Karpas-422 (cell line): ENCODE data around the gene C6orf141. TPM values are rescaled to one million over a fixed set of nuclear protein-coding genes. Genes with fewer than 3 reads are reported as not detected.

Source experiments
- DNase-seq: peaks from one replicate; pipeline ENCODE4 v3.0.0-alpha.2; 2015
- H2AFZ ChIP-seq: fragments of 200-600 bp; sonication (generic); 2 replicates; pipeline ENCODE4 v1.6.1; 2014; ENCODE audit warnings: antibody characterized with exemption, low read length, mixed read lengths
- H3K27ac ChIP-seq: fragments of 200-600 bp; sonication (generic); 2 replicates; pipeline ENCODE4 v1.5.1; 2014; ENCODE audit warnings: mild to moderate bottlenecking, low read length, moderate library complexity
- H3K27me3 ChIP-seq: fragments of 200-600 bp; sonication (generic); 2 replicates; pipeline ENCODE4 v1.6.1; 2014; ENCODE audit warnings: low read length, mixed read lengths
- H3K36me3 ChIP-seq: fragments of 200-600 bp; sonication (generic); 2 replicates; pipeline ENCODE4 v1.6.1; 2014; ENCODE audit warnings: low read length, mixed read lengths; ENCODE audit not compliant: insufficient read depth
- H3K4me1 ChIP-seq: fragments of 200-600 bp; sonication (generic); 2 replicates; pipeline ENCODE4 v1.6.1; 2014; ENCODE audit warnings: mild to moderate bottlenecking, low read length, mixed read lengths
- H3K4me2 ChIP-seq: fragments of 200-600 bp; sonication (generic); 2 replicates; pipeline ENCODE4 v1.6.1; 2014; ENCODE audit warnings: low read length, low read depth, mild to moderate bottlenecking; ENCODE audit not compliant: poor library complexity, severe bottlenecking
- H3K4me3 ChIP-seq: fragments of 200-600 bp; sonication (generic); 2 replicates; pipeline ENCODE4 v1.5.1; 2014; ENCODE audit warnings: mild to moderate bottlenecking, antibody characterized with exemption, low read length, mixed read lengths
- H3K79me2 ChIP-seq: fragments of 200-600 bp; sonication (generic); 2 replicates; pipeline ENCODE4 v1.6.1; 2014; ENCODE audit warnings: mild to moderate bottlenecking, low read length, mixed read lengths
- H3K9ac ChIP-seq: fragments of 200-600 bp; sonication (generic); 2 replicates; pipeline ENCODE4 v1.6.0; 2014; ENCODE audit warnings: low read length
- H3K9me2 ChIP-seq: fragments of 200-600 bp; sonication (generic), shearing (Covaris generic); replicated peaks from 2 replicates; pipeline ENCODE4 v1.6.0; 2014; ENCODE audit warnings: mild to moderate bottlenecking, low read length, moderate library complexity; ENCODE audit not compliant: insufficient read depth
- H3K9me3 ChIP-seq: fragments of 300-700, 200-600 bp; sonication (generic); 2 replicates; pipeline ENCODE4 v1.6.1; 2014; ENCODE audit warnings: low read length, mixed read lengths
- H4K20me1 ChIP-seq: fragments of 200-600 bp; sonication (generic); 2 replicates; pipeline ENCODE4 v1.6.1; 2014; ENCODE audit warnings: mild to moderate bottlenecking, antibody characterized with exemption, low read length, low read depth; ENCODE audit not compliant: insufficient read depth
- total RNA-seq: library from RNA; depleted of rRNA; stranded (reverse); fragments of >200 nt; shearing (Covaris generic); gene quantifications from 2 replicates; pipeline ENCODE4 v1.2.3, GENCODE V29; 2014; ENCODE audit warnings: low replicate concordance

C6orf141 gene
- total RNA-seq, 1 experiment from 2014 or later: not detected

DNA sequence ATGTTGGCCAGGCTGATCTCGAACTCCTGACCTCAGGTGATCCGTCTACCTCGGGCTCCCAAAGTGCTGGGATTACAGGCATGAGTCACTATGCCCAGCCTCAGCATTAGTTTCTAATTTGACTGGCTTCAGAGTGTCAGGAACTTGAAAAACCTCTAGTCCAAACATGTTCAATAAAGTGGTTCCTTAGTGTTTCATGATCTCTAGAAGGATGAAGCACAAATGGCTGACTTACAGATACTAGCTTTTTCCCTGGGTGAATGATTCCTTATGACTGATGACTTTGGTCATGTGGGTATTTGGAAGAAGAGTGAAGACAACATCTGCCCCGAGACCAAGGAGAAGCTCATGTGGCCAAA, 34.3 kb upstream of the C6orf141 start:
- no peaks in the 10 kb centered on the region for H3K4me1 ChIP-seq
- DNase-seq: no peak
- H3K36me3 ChIP-seq: no peaks in the 10 kb centered on the region
- no peak overlapping the region for H3K4me3 ChIP-seq
- no peak overlapping the region for H3K4me2 ChIP-seq
- H3K9me2 ChIP-seq: no peaks in the 10 kb centered on the region
- H3K27me3 ChIP-seq: 0 out of 2 replicates have a peak, but pooled peaks cover 2% of the 10 kb centered on the region
- no peak overlapping the region for H2AFZ ChIP-seq
- no peak overlapping the region for H3K9ac ChIP-seq
- no peaks in the 10 kb centered on the region for H4K20me1 ChIP-seq
- H3K27ac ChIP-seq: no peak overlapping the region
- H3K79me2 ChIP-seq: no peaks in the 10 kb centered on the region
- no peaks in the 10 kb centered on the region for H3K9me3 ChIP-seq

DNA sequence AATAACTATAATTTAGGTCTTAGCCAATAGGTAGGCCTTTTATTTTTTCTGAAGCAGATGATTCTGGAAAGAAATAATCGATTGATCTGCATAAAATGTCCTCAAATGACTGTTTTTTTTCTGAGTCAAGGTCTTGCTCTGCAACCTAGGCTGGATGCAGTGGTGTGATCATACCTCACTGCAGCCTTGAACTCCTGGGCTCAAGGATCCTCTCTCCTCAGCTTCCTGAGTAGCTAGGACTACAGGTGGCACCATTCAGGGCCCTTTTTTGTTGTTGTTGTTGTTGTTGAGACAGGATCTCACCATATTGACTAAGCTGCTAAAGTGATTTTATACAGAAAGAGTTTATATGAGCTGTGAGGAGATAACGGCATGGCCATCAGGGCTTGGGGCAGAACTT, 32.5 kb upstream of the C6orf141 start:
- Histone ChIP-seq H2AFZ (no peak overlapping the region), H3K79me2 (no peaks in the 10 kb centered on the region), H3K9ac (no peak overlapping the region), H3K9me2 (no peaks in the 10 kb centered on the region), H3K4me3 (no peak overlapping the region), H3K4me2 (no peak overlapping the region), H3K36me3 (no peaks in the 10 kb centered on the region), H3K27me3 (no peaks in the 10 kb centered on the region), H4K20me1 (no peaks in the 10 kb centered on the region), H3K9me3 (no peaks in the 10 kb centered on the region), H3K4me1 (no peaks in the 10 kb centered on the region), H3K27ac (no peak overlapping the region)
- no peak for DNase-seq

DNA sequence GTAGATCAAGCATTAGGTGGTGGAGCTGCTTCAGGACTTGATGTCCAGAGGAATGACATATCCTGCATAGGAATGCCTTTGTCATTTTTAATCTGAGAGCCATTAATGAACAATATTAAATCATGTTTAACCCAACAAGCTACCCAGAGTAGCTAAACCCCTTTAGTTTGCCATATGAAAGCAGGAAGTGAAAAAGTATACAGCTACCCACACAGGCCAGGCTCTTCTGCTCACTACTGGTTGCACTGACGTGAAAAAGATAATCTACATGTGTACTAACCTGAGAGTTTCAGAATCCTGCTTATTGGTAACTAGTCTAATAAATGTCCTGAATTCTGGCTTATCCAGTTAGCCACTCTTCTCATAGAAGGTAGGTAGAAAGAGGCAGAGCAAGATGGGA, 30.8 kb upstream of the C6orf141 start:
- Histone ChIP-seq H2AFZ (no peak overlapping the region), H3K27ac (no peak overlapping the region), H3K9ac (no peak overlapping the region), H3K27me3 (no peaks in the 10 kb centered on the region), H3K4me1 (no peaks in the 10 kb centered on the region), H3K4me2 (no peak overlapping the region), H3K9me3 (no peaks in the 10 kb centered on the region), H4K20me1 (no peaks in the 10 kb centered on the region), H3K79me2 (no peaks in the 10 kb centered on the region), H3K4me3 (no peak overlapping the region), H3K36me3 (no peaks in the 10 kb centered on the region), H3K9me2 (no peaks in the 10 kb centered on the region)
- DNase-seq: no peak

- H3K9me2 ChIP-seq: no peaks in the 10 kb centered on the region
- no peaks in the 10 kb centered on the region for H3K4me1 ChIP-seq
- H3K27ac ChIP-seq: no peak overlapping the region
- H3K9me3 ChIP-seq: no peaks in the 10 kb centered on the region
- H3K36me3 ChIP-seq: no peaks in the 10 kb centered on the region
- no peaks in the 10 kb centered on the region for H4K20me1 ChIP-seq
- no peaks in the 10 kb centered on the region for H3K79me2 ChIP-seq
- no peak overlapping the region for H3K4me2 ChIP-seq
- no peak overlapping the region for H3K4me3 ChIP-seq
- H2AFZ ChIP-seq: no peak overlapping the region
- no peak overlapping the region for H3K9ac ChIP-seq
- H3K27me3 ChIP-seq: no peaks in the 10 kb centered on the region
- DNase-seq: no peak
Measured at GRCh38 chr6:49522710-49523593, 27.5 kb upstream of the C6orf141 start.

GRCh38 chr6:49523901-49524300, 26.6 kb upstream of the C6orf141 start:
- H3K4me1 ChIP-seq: no peaks in the 10 kb centered on the region
- no peak overlapping the region for H3K4me3 ChIP-seq
- H3K9me3 ChIP-seq: no peaks in the 10 kb centered on the region
- no peak for DNase-seq
- no peaks in the 10 kb centered on the region for H3K27me3 ChIP-seq
- no peaks in the 10 kb centered on the region for H3K79me2 ChIP-seq
- H3K9me2 ChIP-seq: no peaks in the 10 kb centered on the region
- H4K20me1 ChIP-seq: no peaks in the 10 kb centered on the region
- H3K36me3 ChIP-seq: no peaks in the 10 kb centered on the region
- H3K27ac ChIP-seq: no peak overlapping the region
- no peak overlapping the region for H3K9ac ChIP-seq
- no peak overlapping the region for H3K4me2 ChIP-seq
- no peak overlapping the region for H2AFZ ChIP-seq

DNA sequence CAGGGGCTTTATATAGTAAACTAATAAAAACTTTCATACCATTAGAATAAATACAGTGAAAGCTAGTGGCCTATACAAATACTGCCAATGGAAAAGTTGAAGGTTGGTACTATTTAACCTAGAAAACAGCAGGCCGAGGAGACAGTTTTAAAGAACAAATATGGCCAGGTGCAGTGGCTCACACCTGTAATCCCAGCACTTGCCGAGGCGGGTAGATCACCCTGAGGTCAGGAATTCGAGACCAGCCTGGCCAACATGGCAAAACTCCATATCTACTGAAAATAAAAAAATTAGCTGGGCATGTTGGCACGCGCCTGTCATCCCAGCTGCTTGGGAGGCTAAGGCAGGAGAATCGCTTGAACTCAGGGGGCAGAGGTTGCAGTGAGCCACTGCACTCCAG, 25.9 kb upstream of the C6orf141 start:
- H2AFZ ChIP-seq: no peak overlapping the region
- H3K36me3 ChIP-seq: no peaks in the 10 kb centered on the region
- no peaks in the 10 kb centered on the region for H3K27me3 ChIP-seq
- H3K79me2 ChIP-seq: no peaks in the 10 kb centered on the region
- no peak overlapping the region for H3K4me2 ChIP-seq
- no peak overlapping the region for H3K9ac ChIP-seq
- no peaks in the 10 kb centered on the region for H4K20me1 ChIP-seq
- H3K4me3 ChIP-seq: no peak overlapping the region
- H3K27ac ChIP-seq: no peak overlapping the region
- no peaks in the 10 kb centered on the region for H3K9me2 ChIP-seq
- H3K4me1 ChIP-seq: no peaks in the 10 kb centered on the region
- no peak for DNase-seq
- no peaks in the 10 kb centered on the region for H3K9me3 ChIP-seq

DNA sequence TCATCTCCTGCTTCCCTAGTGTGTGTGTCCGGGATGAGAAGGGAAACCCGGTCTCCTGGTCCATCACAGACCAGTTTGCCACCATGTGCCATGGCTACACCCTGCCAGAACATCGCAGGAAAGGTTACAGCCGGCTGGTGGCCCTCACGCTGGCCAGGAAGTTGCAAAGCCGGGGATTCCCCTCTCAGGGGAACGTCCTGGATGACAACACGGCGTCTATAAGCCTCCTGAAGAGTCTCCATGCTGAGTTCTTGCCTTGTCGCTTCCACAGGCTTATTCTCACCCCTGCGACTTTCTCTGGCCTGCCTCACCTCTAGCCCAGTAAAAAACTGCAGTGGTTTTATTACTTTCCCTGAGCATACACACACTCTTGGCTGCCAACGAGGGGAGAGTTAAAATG, 23.9 kb upstream of the C6orf141 start:
- H3K27me3 ChIP-seq: no peaks in the 10 kb centered on the region
- DNase-seq: no peak
- H3K4me3 ChIP-seq: no peak overlapping the region
- no peaks in the 10 kb centered on the region for H3K36me3 ChIP-seq
- no peak overlapping the region for H2AFZ ChIP-seq
- H3K4me1 ChIP-seq: no peaks in the 10 kb centered on the region
- no peaks in the 10 kb centered on the region for H4K20me1 ChIP-seq
- H3K79me2 ChIP-seq: no peaks in the 10 kb centered on the region
- no peak overlapping the region for H3K4me2 ChIP-seq
- no peak overlapping the region for H3K27ac ChIP-seq
- H3K9me2 ChIP-seq: no peaks in the 10 kb centered on the region
- no peak overlapping the region for H3K9ac ChIP-seq
- H3K9me3 ChIP-seq: no peaks in the 10 kb centered on the region

DNA sequence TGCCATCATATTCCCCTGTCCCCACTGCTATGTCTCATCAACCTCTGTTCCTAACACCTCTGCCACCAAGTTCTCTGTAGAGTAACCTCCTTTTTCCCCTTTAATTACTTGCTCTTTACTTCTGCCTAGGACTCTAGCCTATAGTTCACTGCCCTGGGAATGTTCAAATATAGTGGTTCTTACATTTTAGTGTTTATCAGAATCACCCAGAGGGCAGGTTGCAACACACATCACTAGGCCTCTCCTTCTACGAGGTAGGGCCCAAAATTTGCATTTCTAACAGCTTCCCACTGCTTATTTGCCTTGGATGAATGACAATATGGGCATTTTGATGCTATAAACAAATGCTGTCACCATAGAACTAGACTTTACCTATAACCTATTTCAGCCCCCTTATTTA, 23.1 kb upstream of the C6orf141 start:
- H3K4me1 ChIP-seq: no peaks in the 10 kb centered on the region
- no peak overlapping the region for H2AFZ ChIP-seq

More for the DNA sequence above, 23.1 kb upstream of the C6orf141 start:
- no peak overlapping the region for H3K9ac ChIP-seq
- H3K36me3 ChIP-seq: no peaks in the 10 kb centered on the region
- no peak overlapping the region for H3K4me3 ChIP-seq
- DNase-seq: no peak
- H4K20me1 ChIP-seq: no peaks in the 10 kb centered on the region
- no peak overlapping the region for H3K4me2 ChIP-seq
- no peaks in the 10 kb centered on the region for H3K9me3 ChIP-seq
- no peak overlapping the region for H3K27ac ChIP-seq
- H3K27me3 ChIP-seq: no peaks in the 10 kb centered on the region
- no peaks in the 10 kb centered on the region for H3K79me2 ChIP-seq
- no peaks in the 10 kb centered on the region for H3K9me2 ChIP-seq
